HEK293T (cell line): Measurements from ENCODE around the gene DNAAF9.

Source experiments
- CTCF ChIA-PET: fragments of 350-600 bp; formaldehyde crosslinking; extraction: SDS; loops from one replicate; lab custom pipeline; 2021; ENCODE audit warnings: antibody characterized with exemption, inconsistent platforms; lab: Yijun Ruan, JAX
- POLR2A ChIA-PET: fragments of 350-600 bp; formaldehyde crosslinking; extraction: SDS; loops from one replicate; lab custom pipeline; 2020; ENCODE audit warnings: antibody characterized with exemption, inconsistent platforms; lab: Yijun Ruan, JAX
- DNase-seq: peaks from one replicate; pipeline ENCODE4 v3.0.0; 2012; ENCODE audit warnings: mixed read lengths; ENCODE audit errors: extremely low spot score
- ARNT ChIP-seq: fragments of 450-650 bp; IDR thresholded peaks from 2 replicates; pipeline ENCODE4 v1.6.1; 2017; ENCODE audit warnings: mild to moderate bottlenecking
- BHLHE40 ChIP-seq: fragments of 450-650 bp; IDR thresholded peaks from 2 replicates; pipeline ENCODE4 v1.6.1; 2016; ENCODE audit warnings: mild to moderate bottlenecking, moderate library complexity, borderline replicate concordance
- CTBP1 ChIP-seq: fragments of 450-650 bp; IDR thresholded peaks from 2 replicates; pipeline ENCODE4 v1.6.1; 2016; ENCODE audit warnings: borderline replicate concordance
- ELF4 ChIP-seq: fragments of 450-650 bp; IDR thresholded peaks from 2 replicates; pipeline ENCODE4 v1.6.1; 2017; ENCODE audit warnings: antibody characterized with exemption
- FOXA1 ChIP-seq: fragments of 450-650 bp; IDR thresholded peaks from 2 replicates; pipeline ENCODE4 v1.6.1; 2016; ENCODE audit warnings: mild to moderate bottlenecking
- FOXK2 ChIP-seq: fragments of 450-650 bp; IDR thresholded peaks from 2 replicates; pipeline ENCODE4 v1.6.1; 2016; ENCODE audit warnings: mild to moderate bottlenecking
- FOXM1 ChIP-seq: fragments of 450-650 bp; IDR thresholded peaks from 2 replicates; pipeline ENCODE4 v1.6.1; 2017; ENCODE audit warnings: mild to moderate bottlenecking, borderline replicate concordance
- HDGF ChIP-seq: fragments of 450-650 bp; IDR thresholded peaks from 2 replicates; pipeline ENCODE4 v1.6.1; 2017; ENCODE audit warnings: antibody characterized with exemption, borderline replicate concordance
- L3MBTL2 ChIP-seq: fragments of 450-650 bp; conservative IDR thresholded peaks from 2 replicates; pipeline ENCODE4 v1.6.1; 2016; ENCODE audit warnings: mild to moderate bottlenecking
- LEF1 ChIP-seq: fragments of 450-650 bp; IDR thresholded peaks from 2 replicates; pipeline ENCODE4 v1.6.1; 2017; ENCODE audit warnings: mild to moderate bottlenecking, borderline replicate concordance
- NFRKB ChIP-seq: fragments of 450-650 bp; IDR thresholded peaks from 2 replicates; pipeline ENCODE4 v1.6.1; 2016; ENCODE audit warnings: mild to moderate bottlenecking, moderate library complexity
- SP1 ChIP-seq: fragments of 450-650 bp; IDR thresholded peaks from 2 replicates; pipeline ENCODE4 v1.6.1; 2017
- SUZ12 ChIP-seq: fragments of 450-650 bp; IDR thresholded peaks from 2 replicates; pipeline ENCODE4 v1.6.1; 2016; ENCODE audit warnings: mild to moderate bottlenecking
- TARDBP ChIP-seq: fragments of 450-650 bp; IDR thresholded peaks from 2 replicates; pipeline ENCODE4 v1.6.1; 2016
- ZNF384 ChIP-seq: fragments of 450-650 bp; IDR thresholded peaks from 2 replicates; pipeline ENCODE4 v1.6.1; 2016
- TF ChIP-seq, protein P1 (sequence below): fragments of 450-650 bp; IDR thresholded peaks from 2 replicates; pipeline ENCODE4 v1.6.1; 2016

The DNAAF9 gene

DNA sequence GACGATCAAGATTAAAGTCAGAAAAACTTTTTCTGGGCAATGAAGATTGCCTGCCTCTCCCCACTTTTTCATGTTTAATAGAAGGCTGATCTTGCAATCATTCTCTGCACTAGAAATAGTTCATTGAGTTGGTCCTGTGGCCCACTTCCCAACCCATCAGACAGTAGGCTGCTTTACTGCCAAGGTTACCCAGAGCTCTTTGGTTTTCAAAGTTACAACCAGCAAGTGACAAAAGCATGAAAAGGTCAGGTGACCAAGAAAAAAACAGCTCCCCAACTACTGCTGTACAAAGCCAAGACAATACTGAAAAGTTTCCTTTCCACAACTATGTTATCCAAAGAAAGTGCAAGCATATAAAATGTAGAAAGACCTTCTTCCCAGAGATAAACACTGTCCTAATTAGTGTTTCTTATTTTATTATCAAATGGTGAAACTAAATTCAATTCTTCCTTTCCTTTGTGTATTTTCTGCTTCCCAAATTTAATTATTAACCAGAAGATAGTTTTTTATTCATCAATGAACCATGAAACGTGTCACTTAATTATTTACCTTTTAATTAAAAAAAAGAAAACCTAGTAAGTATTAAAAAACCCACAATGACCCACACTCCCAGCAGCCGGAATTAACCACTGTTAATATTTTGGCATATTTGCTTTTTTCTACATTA, 16.6 kb downstream of the DNAAF9 start:
- CTCF ChIA-PET = no interaction called here
- POLR2A ChIA-PET = no interaction called here
- no peak for DNase-seq
- TF ChIP-seq L3MBTL2 (no peak), FOXK2 (no peak), CTBP1 (no peak), HDGF (no peak), LEF1 (no peak), ZNF384 (no peak)
- TF ChIP-seq, protein P1, sequence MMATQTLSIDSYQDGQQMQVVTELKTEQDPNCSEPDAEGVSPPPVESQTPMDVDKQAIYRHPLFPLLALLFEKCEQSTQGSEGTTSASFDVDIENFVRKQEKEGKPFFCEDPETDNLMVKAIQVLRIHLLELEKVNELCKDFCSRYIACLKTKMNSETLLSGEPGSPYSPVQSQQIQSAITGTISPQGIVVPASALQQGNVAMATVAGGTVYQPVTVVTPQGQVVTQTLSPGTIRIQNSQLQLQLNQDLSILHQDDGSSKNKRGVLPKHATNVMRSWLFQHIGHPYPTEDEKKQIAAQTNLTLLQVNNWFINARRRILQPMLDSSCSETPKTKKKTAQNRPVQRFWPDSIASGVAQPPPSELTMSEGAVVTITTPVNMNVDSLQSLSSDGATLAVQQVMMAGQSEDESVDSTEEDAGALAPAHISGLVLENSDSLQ = no peak

DNA sequence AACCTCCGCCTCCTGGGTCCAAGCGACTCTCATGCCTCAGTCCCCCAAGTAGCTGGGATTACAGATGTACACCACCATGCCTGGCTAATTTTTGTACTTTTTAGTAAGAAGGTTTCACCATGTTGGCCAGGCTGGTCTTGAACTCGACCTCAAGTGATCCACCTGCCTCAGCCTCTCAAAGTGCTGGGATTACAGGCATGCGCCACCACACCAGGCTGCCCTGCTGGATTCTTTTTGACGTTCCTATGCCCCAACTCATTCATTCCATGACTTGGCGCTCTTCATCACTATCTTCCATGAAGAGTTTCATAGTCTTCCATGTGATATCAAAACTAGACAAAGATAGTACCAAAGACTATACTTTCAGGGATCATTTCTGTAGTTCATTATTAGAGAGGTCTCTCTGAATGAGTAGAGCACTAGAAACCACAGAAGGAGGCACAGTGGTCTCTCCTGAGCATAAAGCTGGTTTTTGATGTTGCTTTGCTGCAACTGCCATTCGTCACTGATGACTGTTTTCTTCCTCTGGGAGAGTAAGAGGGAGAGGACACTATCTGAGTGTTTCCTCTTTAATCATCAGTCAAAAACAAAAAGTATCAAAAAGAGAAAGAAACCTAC, 23.5 kb downstream of the DNAAF9 start:
- TF ChIP-seq, protein P1 = no peak
- TF ChIP-seq SP1 (no peak), ZNF384 (no peak), L3MBTL2 (no peak), FOXM1 (no peak), ELF4 (no peak), BHLHE40 (no peak), HDGF (no peak), FOXK2 (no peak), ARNT (no peak), CTBP1 (no peak), TARDBP (no peak), LEF1 (no peak), FOXA1 (no peak)
- ChIA-PET POLR2A (no interaction called here), CTCF (no interaction called here)
- no peak for DNase-seq

DNA sequence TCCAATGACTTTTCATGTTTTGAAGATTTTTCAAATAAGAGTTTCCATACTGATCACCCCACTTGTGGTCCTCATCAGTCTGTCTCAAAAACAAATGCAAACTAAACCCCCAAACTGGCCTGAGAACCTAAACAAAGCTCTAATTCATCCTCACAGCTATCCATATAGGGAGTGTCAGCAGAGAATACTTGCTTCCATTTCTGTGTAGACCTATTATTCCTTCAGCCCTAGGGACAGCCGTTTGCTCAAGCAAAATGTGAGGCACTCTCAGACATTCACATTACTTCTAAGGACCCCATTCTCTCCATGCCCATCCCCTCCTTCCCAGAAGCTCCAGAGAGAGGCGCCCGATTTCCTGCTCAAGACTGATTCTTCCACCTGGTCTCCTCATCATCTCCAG, 24.6 kb downstream of the DNAAF9 start:
- ChIA-PET CTCF (no interaction called here), POLR2A (no interaction called here)
- no peak for DNase-seq
- TF ChIP-seq FOXK2 = no peak
- TF ChIP-seq, protein P1 = no peak
- TF ChIP-seq ZNF384 = no peak
- no peak for TF ChIP-seq SP1
- no peak for TF ChIP-seq NFRKB
- no peak for TF ChIP-seq HDGF
- no peak for TF ChIP-seq FOXA1
- no peak for TF ChIP-seq ELF4
- no peak for TF ChIP-seq SUZ12
- TF ChIP-seq L3MBTL2 = no peak
- no peak for TF ChIP-seq ARNT
- no peak for TF ChIP-seq TARDBP
- TF ChIP-seq BHLHE40 = no peak
- TF ChIP-seq LEF1 = no peak
- no peak for TF ChIP-seq CTBP1
- TF ChIP-seq FOXM1 = no peak

DNA sequence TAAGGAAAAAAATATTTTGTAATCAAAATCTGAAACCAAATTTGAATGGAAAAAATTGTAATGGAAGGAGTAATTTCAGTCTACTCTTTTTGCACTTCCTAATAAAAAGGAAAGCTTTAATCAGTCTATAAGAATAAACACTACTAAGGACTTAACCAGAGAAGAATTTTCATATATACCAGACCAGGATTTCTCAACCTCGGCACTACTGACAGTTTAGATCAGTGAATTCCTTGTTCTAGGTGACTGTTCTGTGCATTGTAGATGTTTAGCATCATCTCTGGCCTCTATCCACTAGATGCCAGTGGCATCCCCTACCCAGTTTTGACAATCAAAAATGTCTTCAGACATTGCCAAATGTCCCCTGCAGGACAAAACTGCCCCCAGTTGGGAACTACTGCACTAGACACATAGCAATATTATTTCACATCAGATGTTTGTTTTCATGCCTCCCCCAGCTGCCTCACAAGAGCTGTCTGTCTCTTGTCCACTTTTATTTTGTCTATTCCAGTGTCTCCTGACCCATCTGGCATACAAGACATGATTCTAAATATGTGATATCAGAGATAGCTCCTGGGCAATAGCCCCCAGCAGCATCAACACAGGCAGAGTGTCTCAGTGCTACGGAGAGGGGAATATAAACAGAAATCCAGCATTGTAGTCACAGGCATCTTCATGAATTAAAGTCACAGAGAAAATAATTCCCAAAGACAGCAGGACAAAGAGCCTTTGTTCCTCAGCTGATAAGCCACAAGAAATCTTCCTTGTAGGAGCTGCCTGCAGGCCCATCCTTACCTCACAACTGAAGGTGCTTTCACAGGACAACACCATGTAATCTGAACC, 27.0 kb downstream of the DNAAF9 start:
- CTCF ChIA-PET = no interaction called here
- no peak for DNase-seq
- POLR2A ChIA-PET = no interaction called here
- TF ChIP-seq SUZ12 = no peak
- TF ChIP-seq FOXM1 = no peak
- TF ChIP-seq LEF1 = no peak
- no peak for TF ChIP-seq L3MBTL2
- no peak for TF ChIP-seq FOXA1
- no peak for TF ChIP-seq SP1
- TF ChIP-seq ARNT = no peak
- no peak for TF ChIP-seq NFRKB
- no peak for TF ChIP-seq BHLHE40
- TF ChIP-seq CTBP1 = no peak
- TF ChIP-seq ZNF384 = no peak
- TF ChIP-seq, protein P1 = no peak
- TF ChIP-seq TARDBP = no peak
- no peak for TF ChIP-seq FOXK2
- TF ChIP-seq HDGF = no peak
- no peak for TF ChIP-seq ELF4

DNA sequence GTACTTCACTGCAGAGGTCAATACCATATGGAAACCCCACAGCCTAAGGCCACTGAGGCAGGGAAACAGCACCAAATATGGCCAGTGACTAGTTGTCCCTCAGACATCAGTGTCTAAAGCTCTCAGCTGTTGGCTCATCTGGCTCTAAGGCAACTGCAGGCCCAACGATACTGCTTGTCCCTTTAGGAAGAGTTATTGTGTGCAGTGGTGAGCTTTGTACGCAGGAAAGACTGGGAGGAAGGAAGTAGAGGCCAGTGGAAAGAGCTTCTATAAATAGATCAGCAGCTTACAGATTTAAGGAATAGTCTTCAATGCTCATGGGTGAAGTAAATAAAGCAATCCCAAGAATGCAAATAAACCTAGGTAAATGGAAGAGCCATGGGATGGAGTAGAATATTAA, 29.3 kb downstream of the DNAAF9 start:
- POLR2A ChIA-PET = no interaction called here

More for the DNA sequence above, 29.3 kb downstream of the DNAAF9 start:
- no peak for DNase-seq
- no peak for TF ChIP-seq L3MBTL2
- no peak for TF ChIP-seq FOXK2
- TF ChIP-seq ZNF384 = no peak
- TF ChIP-seq CTBP1 = no peak
- no peak for TF ChIP-seq BHLHE40
- TF ChIP-seq LEF1 = no peak
- CTCF ChIA-PET = no interaction called here
